Testis (tissue), 2 donors: ENCODE data around the gene FAM184A.

Experiments used
- CTCF ChIP-seq, 3 experiments: fragments of 450-650 bp in 2 of 3; fragments of 200-600 bp in 1 of 3; sonication (generic) in 1 of 3; IDR thresholded peaks; one replicate each; pipeline ENCODE4 v1.5.1; 2016 to 2019; ENCODE audit warnings: antibody characterized with exemption in 3 of 3, mild to moderate bottlenecking in 2 of 3, moderate library complexity in 1 of 3
- POLR2A ChIP-seq: fragments of 450-650 bp; IDR thresholded peaks from one replicate; pipeline ENCODE4 v1.6.1; 2017; ENCODE audit warnings: antibody characterized with exemption, mild to moderate bottlenecking, moderate library complexity

DNA sequence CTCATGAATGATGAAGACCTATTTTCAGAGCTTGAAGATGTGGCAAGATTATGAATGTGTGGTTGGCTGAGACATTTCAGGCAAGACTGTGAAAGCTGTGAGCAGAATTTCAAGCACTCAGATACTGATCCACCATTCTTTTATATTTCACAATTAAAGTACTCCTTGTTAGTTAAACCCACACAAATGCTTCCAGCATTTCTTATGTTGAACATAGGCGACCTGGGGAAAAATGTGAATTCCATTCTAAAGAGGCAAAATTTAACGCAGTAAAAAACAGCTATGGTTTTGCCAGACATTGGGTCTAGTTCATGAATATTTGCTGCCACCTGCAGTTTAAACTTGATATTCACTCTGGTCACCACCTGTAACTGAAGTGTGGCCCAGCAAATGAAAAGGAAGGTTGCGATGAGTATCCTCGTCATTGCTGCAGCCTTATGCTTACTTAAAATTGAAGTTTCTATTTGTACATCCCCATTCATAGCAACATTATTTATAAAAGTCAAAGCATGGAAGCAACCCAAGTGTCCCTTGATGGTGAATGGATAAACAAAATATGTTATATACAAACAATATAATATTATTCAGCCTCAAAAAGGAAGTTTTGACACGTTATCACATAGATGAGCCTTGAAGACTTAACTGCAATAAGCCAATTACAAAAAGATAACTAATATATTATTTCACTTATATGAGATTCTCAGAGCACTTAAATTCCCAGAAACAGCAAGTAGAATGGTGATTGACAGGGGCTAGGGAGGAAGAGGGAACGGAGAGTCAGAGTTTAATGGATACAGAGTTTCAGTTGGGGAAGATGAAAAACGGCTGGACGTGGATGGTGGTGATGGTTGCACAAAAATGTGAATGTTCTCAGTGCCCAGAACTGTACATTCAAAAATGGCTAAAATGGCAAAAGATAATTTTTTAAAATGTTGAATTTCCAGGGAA, 32.4 kb upstream of the FAM184A start:
- TF ChIP-seq CTCF (IDR thresholded peaks at IDR 0.05): peak; percentile 59 to 65 (median 60)
- no peak for TF ChIP-seq POLR2A
